Measurements from ENCODE around the gene LSAMP. TPM values are rescaled to one million over a fixed set of nuclear protein-coding genes. Genes with fewer than 3 reads are reported as not detected.

Gene LSAMP
- total and polyA plus RNA-seq, 2 of the 13 experiments (the other 11 are each of a cell fraction or from before 2014, with no cell fraction given), result not detected

DNA sequence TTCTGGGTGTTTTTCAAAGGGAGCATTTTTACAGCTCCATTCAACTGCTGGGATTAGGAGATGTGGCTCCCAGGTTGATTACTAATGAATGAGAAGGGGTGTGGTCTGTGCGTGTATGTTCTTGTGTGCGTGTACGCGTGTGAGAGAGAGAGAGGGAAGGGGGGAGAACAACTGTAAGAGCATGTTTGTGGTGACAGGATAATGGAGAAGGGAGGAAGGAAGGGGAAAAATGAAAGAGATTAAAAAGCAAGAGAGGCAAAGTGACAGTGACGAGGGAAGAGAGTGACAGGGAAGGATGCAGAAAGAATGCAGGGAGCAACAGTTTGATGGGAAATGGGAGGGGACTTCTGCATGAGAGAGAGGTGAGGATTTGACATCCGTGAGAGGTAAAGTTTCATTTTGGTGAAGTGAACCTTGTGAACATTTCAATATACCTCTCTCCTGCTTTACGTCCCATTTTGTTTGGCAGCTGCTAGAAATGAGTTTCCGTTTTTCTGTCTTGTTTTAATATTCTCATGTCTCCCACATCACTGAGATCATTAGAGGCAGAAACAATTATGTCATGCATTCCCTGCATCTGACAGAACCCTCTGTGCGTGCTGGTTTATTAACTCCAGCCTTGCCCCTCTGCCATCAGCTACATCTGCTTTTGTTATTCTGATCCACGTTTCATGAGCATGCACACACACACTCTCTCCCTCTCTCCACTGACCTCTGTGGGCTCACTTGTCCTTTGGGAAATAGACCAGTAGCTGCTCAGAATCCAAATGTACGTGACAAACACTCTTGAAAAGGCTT is 660.3 kb downstream of the LSAMP start (continued):
- TF ChIP-seq, protein P1, sequence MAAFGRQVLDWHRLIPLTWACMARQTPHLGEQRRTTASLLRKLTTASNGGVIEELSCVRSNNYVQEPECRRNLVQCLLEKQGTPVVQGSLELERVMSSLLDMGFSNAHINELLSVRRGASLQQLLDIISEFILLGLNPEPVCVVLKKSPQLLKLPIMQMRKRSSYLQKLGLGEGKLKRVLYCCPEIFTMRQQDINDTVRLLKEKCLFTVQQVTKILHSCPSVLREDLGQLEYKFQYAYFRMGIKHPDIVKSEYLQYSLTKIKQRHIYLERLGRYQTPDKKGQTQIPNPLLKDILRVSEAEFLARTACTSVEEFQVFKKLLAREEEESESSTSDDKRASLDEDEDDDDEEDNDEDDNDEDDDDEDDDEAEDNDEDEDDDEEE (CRISPR knock-in tag; IDR thresholded peaks at IDR 0.05), result no peak
- TF ChIP-seq, protein P2, sequence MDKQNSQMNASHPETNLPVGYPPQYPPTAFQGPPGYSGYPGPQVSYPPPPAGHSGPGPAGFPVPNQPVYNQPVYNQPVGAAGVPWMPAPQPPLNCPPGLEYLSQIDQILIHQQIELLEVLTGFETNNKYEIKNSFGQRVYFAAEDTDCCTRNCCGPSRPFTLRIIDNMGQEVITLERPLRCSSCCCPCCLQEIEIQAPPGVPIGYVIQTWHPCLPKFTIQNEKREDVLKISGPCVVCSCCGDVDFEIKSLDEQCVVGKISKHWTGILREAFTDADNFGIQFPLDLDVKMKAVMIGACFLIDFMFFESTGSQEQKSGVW (CRISPR knock-in tag; IDR thresholded peaks at IDR 0.05; ENCODE audit: borderline replicate concordance), result no peak
- TF ChIP-seq ZBTB20 (CRISPR knock-in tag; IDR thresholded peaks at IDR 0.05; ENCODE audit: borderline replicate concordance, low read depth) (0 out of 2 replicates have a peak, but pooled peaks have one; percentile 8), NR2F6 (IDR thresholded peaks at IDR 0.05) (no peak), NR2F6 (CRISPR knock-in tag; IDR thresholded peaks at IDR 0.05) (no peak), ZNF703 (CRISPR knock-in tag; IDR thresholded peaks at IDR 0.05; ENCODE audit: borderline replicate concordance) (no peak), ZNF562 (CRISPR knock-in tag; IDR thresholded peaks at IDR 0.05; ENCODE audit: borderline replicate concordance) (no peak), SRF (IDR thresholded peaks at IDR 0.05; ENCODE audit: low read depth, low read length) (no peak), RFX3 (CRISPR knock-in tag; IDR thresholded peaks at IDR 0.05) (no peak), MBNL3 (CRISPR knock-in tag; conservative IDR thresholded peaks at IDR 0.05) (no peak), HES4 (CRISPR knock-in tag; IDR thresholded peaks at IDR 0.05; ENCODE audit: borderline replicate concordance) (0 out of 2 replicates have a peak, but pooled peaks have one; percentile 22), ZNF441 (CRISPR knock-in tag; IDR thresholded peaks at IDR 0.05; ENCODE audit: borderline replicate concordance) (no peak)
- TF ChIP-seq, protein P3, sequence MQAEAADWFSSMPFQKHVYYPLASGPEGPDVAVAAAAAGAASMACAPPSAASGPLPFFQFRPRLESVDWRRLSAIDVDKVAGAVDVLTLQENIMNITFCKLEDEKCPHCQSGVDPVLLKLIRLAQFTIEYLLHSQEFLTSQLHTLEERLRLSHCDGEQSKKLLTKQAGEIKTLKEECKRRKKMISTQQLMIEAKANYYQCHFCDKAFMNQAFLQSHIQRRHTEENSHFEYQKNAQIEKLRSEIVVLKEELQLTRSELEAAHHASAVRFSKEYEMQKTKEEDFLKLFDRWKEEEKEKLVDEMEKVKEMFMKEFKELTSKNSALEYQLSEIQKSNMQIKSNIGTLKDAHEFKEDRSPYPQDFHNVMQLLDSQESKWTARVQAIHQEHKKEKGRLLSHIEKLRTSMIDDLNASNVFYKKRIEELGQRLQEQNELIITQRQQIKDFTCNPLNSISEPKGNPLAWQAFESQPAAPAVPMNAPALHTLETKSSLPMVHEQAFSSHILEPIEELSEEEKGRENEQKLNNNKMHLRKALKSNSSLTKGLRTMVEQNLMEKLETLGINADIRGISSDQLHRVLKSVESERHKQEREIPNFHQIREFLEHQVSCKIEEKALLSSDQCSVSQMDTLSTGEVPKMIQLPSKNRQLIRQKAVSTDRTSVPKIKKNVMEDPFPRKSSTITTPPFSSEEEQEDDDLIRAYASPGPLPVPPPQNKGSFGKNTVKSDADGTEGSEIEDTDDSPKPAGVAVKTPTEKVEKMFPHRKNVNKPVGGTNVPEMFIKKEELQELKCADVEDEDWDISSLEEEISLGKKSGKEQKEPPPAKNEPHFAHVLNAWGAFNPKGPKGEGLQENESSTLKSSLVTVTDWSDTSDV (CRISPR knock-in tag; IDR thresholded peaks at IDR 0.05), result no peak
- TF ChIP-seq, protein P4, sequence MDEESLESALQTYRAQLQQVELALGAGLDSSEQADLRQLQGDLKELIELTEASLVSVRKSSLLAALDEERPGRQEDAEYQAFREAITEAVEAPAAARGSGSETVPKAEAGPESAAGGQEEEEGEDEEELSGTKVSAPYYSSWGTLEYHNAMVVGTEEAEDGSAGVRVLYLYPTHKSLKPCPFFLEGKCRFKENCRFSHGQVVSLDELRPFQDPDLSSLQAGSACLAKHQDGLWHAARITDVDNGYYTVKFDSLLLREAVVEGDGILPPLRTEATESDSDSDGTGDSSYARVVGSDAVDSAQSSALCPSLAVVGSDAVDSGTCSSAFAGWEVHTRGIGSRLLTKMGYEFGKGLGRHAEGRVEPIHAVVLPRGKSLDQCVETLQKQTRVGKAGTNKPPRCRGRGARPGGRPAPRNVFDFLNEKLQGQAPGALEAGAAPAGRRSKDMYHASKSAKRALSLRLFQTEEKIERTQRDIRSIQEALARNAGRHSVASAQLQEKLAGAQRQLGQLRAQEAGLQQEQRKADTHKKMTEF (CRISPR knock-in tag; IDR thresholded peaks at IDR 0.05), result 0 out of 2 replicates have a peak, but pooled peaks have one; percentile 8

All from HepG2 (cell line).